ENCODE data around the gene MT1A.
A peak's percentile ranks its signal among the peaks of the same experiment; 100 is the strongest.

DNA sequence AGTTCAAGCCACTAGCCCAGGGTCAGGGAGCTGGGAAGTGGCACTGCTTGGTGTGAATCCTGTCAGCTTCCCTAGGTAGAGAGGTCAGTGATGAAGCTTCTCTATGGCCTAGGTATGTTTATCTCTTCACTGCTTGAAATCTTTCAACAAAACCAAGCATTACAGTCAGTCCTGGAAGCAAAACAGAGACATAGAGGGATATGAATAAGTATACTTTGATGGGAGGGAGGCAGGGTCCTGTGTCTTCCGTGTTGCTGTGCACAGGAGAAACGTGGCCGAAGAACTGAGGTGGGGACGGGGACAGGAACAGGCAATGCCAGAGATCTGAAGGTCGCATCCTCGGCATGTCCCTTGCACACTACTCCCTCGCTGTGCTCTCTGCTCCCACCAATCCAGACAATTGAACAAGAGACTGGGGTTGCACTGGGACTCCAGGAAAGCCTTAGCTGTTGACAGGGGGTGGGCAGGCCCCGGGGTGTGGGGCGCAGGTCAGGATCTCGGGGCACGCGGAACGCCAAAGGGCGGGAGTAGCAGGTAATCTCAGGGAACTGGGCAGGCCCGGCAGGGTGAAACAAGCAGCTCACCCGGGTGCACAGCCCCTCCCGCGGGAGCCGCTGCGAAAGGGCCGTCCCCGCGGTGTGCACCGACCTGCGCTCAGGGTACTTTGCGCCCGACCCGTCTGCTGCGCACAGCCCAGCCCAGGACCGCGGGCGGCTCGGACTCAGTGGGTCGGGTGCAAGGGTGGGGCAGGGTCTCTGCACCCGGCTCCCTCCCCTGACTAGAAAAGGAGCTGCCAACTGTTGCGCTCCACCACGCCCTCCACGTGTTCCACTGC, 30.8 kb downstream of the MT1A start, which contains the start of gene MT1H:
- TF ChIP-seq RAD21 (IDR thresholded peaks at IDR 0.05; ENCODE audit: insufficient read depth, low read depth, low read length), result no peak
- TF ChIP-seq YBX1 (IDR thresholded peaks at IDR 0.05), result no peak
- TF ChIP-seq, protein P1, sequence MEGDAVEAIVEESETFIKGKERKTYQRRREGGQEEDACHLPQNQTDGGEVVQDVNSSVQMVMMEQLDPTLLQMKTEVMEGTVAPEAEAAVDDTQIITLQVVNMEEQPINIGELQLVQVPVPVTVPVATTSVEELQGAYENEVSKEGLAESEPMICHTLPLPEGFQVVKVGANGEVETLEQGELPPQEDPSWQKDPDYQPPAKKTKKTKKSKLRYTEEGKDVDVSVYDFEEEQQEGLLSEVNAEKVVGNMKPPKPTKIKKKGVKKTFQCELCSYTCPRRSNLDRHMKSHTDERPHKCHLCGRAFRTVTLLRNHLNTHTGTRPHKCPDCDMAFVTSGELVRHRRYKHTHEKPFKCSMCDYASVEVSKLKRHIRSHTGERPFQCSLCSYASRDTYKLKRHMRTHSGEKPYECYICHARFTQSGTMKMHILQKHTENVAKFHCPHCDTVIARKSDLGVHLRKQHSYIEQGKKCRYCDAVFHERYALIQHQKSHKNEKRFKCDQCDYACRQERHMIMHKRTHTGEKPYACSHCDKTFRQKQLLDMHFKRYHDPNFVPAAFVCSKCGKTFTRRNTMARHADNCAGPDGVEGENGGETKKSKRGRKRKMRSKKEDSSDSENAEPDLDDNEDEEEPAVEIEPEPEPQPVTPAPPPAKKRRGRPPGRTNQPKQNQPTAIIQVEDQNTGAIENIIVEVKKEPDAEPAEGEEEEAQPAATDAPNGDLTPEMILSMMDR (IDR thresholded peaks at IDR 0.05 in 2 of 3, conservative IDR thresholded peaks at IDR 0.05 in 1 of 3; ENCODE audit: control insufficient read depth in 2 of 3, extremely low read depth in 1 of 3, insufficient read depth in 1 of 3, low read depth in 3 of 3, low read length in 3 of 3), result no peak
- no peak for TF ChIP-seq EP300 (IDR thresholded peaks at IDR 0.05; ENCODE audit: borderline replicate concordance in 1 of 2, control insufficient read depth in 1 of 2, low read depth in 2 of 2, low read length in 2 of 2)
- TF ChIP-seq TAF1 (IDR thresholded peaks at IDR 0.05; ENCODE audit: borderline replicate concordance, low read depth, low read length), result no peak
- TF ChIP-seq LARP7 (IDR thresholded peaks at IDR 0.05), result 0 out of 2 replicates have a peak, but pooled peaks have one; percentile 54
- TF ChIP-seq MYC (IDR thresholded peaks at IDR 0.05; ENCODE audit: insufficient read depth, insufficient read length, insufficient replicate concordance, low read length, severe bottlenecking), result no peak
- no peak for TF ChIP-seq ZNF207 (IDR thresholded peaks at IDR 0.05; ENCODE audit: borderline replicate concordance)
- no peak for TF ChIP-seq KLF5 (IDR thresholded peaks at IDR 0.05; ENCODE audit: partially characterized antibody)
- TF ChIP-seq POLR2AphosphoS5 (IDR thresholded peaks at IDR 0.05; ENCODE audit: low read length), result no peak
- TF ChIP-seq EGR1 (IDR thresholded peaks at IDR 0.05; ENCODE audit: borderline replicate concordance in 1 of 2, low read depth in 2 of 2, low read length in 2 of 2), result no peak
- no peak for TF ChIP-seq ETV6 (conservative IDR thresholded peaks at IDR 0.05 in 1 of 2, IDR thresholded peaks at IDR 0.05 in 1 of 2; ENCODE audit: borderline replicate concordance in 1 of 2, low read depth in 1 of 2)
- no peak for TF ChIP-seq ESRRA (IDR thresholded peaks at IDR 0.05; ENCODE audit: low read length)
- TF ChIP-seq, protein P2, sequence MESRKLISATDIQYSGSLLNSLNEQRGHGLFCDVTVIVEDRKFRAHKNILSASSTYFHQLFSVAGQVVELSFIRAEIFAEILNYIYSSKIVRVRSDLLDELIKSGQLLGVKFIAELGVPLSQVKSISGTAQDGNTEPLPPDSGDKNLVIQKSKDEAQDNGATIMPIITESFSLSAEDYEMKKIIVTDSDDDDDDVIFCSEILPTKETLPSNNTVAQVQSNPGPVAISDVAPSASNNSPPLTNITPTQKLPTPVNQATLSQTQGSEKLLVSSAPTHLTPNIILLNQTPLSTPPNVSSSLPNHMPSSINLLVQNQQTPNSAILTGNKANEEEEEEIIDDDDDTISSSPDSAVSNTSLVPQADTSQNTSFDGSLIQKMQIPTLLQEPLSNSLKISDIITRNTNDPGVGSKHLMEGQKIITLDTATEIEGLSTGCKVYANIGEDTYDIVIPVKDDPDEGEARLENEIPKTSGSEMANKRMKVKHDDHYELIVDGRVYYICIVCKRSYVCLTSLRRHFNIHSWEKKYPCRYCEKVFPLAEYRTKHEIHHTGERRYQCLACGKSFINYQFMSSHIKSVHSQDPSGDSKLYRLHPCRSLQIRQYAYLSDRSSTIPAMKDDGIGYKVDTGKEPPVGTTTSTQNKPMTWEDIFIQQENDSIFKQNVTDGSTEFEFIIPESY (IDR thresholded peaks at IDR 0.05), result no peak

Measured in GM12878 (cell line).